ENCODE results near the gene GZF1. TPM values are rescaled to one million over a fixed set of nuclear protein-coding genes. Genes with fewer than 3 reads are reported as not detected.

Gene GZF1
- total and polyA plus RNA-seq, 9 donors = 8.5 to 31.4 (median 16.8) TPM

DNA sequence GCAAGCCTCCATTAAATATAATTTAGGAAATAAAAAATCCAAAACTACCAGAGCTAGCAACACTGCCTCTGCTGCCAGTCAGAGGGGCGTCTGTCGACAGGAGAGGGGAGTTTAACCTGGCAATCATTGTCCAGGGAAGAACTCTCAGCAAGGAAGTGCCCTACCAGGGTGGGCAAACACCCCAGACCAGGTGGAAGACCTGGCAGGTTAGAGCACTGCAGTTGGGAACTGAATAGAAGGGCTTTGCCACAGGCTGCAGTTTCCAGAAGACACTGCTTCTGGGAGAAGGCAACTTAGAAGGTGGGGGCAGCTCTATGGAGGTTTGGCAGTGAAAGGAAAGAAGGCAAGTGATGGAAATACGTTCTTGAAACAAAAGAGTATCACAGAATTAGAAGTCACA is 47.8 kb downstream of the GZF1 start:
- H3K27me3 ChIP-seq = no peaks in the 10 kb centered on the region
- H3K4me3 ChIP-seq = no peak overlapping the region
- no peaks in the 10 kb centered on the region for H3K9me3 ChIP-seq
- no peak for DNase-seq
- no peaks in the 10 kb centered on the region for H3K36me3 ChIP-seq
- intact Hi-C loops (cut with DNase I) = loop anchor here in 2 of 4 donors (5.0 to 10.0 kb wide), 2 partner anchors 47 to 55 kb away; partner anchors contain the start of genes GZF1 (in 1 of the 2) and NXT1 (in 1 of the 2)
- WGBS, 3 donors = 54 to 72% (median 69%) methylated on average over 3 of the region's 3 CpGs
- TF ChIP-seq EP300 (IDR thresholded peaks at IDR 0.05) (no peak), POLR2A (IDR thresholded peaks at IDR 0.05) (no peak)
- TF ChIP-seq, protein P1, sequence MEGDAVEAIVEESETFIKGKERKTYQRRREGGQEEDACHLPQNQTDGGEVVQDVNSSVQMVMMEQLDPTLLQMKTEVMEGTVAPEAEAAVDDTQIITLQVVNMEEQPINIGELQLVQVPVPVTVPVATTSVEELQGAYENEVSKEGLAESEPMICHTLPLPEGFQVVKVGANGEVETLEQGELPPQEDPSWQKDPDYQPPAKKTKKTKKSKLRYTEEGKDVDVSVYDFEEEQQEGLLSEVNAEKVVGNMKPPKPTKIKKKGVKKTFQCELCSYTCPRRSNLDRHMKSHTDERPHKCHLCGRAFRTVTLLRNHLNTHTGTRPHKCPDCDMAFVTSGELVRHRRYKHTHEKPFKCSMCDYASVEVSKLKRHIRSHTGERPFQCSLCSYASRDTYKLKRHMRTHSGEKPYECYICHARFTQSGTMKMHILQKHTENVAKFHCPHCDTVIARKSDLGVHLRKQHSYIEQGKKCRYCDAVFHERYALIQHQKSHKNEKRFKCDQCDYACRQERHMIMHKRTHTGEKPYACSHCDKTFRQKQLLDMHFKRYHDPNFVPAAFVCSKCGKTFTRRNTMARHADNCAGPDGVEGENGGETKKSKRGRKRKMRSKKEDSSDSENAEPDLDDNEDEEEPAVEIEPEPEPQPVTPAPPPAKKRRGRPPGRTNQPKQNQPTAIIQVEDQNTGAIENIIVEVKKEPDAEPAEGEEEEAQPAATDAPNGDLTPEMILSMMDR (IDR thresholded peaks at IDR 0.05) = no peak
- H3K4me1 ChIP-seq (ENCODE audit: insufficient read depth) = peaks cover 10% of the 10 kb centered on the region
- H3K27ac ChIP-seq = peak overlapping the region in 1 of 2 donors; percentile 45

DNA sequence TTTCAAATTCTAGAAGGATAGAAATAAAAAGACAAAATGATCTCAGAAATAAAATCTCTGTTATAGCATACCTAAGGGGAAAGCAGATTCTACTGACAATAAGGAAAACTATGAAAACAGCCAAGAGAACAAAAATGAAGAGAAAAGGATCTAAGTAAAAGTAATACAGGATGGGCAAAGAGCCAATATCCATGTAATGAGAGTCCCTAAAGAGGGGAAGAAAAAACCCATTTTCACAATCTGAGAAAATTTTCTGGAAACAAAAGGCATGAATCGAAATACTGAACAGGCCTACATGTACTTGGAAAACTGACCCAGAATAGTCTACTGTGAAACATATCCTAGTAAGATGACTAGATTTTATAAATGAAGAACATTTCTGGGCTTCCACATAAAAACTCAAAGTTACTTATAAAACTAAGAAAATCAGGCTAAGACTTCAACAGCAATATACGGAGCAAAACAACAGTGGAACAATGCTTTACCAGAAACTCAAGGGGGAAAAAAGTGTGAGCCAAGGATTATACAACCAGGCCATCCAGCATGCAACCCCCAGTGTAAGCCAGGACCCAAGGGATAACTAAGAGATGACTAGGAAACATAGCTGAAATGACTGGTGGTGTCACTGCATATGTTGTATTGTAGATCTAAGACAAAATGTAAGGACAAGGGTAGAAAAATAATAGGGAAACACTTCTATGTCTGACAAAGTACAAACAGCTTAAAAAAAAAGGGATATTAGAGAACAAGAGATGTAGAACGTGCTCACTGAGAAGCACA is 49.1 kb downstream of the GZF1 start:
- Histone ChIP-seq H3K4me3 (no peak overlapping the region), H3K36me3 (no peaks in the 10 kb centered on the region), H3K9me3 (no peaks in the 10 kb centered on the region), H3K27ac (no peak overlapping the region), H3K27me3 (no peaks in the 10 kb centered on the region), H3K4me1 (ENCODE audit: insufficient read depth) (peaks cover 12% of the 10 kb centered on the region)
- intact Hi-C loops (cut with DNase I) = loop anchor here in 1 of 4 donors (10.0 kb wide), 1 partner anchor 56 kb away; the partner anchor contains the start of gene NXT1
- TF ChIP-seq, protein P1 (IDR thresholded peaks at IDR 0.05) = no peak
- TF ChIP-seq EP300 (IDR thresholded peaks at IDR 0.05) = no peak
- no peak for TF ChIP-seq POLR2A (IDR thresholded peaks at IDR 0.05)
- no peak for DNase-seq
- WGBS, 3 donors = 86 to 90% (median 89%) methylated on average over 3 of the region's 3 CpGs

DNA sequence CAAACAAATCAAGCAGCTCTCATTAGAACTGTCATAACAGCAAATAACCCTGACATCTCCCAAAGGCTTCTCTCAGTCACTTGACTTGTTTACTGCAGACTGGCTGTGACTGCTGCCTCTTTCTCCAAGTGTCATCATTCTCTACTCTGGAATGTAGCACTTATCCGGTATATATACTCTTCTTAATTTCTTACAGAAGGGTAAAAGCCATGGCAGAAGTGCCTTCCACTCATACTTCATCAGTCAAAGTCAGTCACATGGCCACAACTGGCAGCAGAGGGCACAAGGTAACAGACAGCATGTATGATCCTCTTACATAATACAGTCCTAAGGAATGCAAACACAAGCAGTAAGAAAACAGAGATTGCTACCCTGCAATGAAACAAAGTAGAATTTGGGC is 50.0 kb downstream of the GZF1 start:
- Histone ChIP-seq H3K9me3 (no peaks in the 10 kb centered on the region), H3K27me3 (no peaks in the 10 kb centered on the region), H3K4me1 (ENCODE audit: insufficient read depth) (peaks cover 12% of the 10 kb centered on the region), H3K4me3 (no peak overlapping the region), H3K36me3 (no peaks in the 10 kb centered on the region), H3K27ac (no peak overlapping the region)
- DNase-seq = no peak
- intact Hi-C loops (cut with DNase I) = loop anchor here in 1 of 4 donors (10.0 kb wide), 1 partner anchor 57 kb away; the partner anchor contains the start of gene NXT1
- 42 to 57% (median 46%) methylated on average over 1 of the region's 1 CpG for WGBS, 3 donors
- TF ChIP-seq EP300 (IDR thresholded peaks at IDR 0.05) (no peak), POLR2A (IDR thresholded peaks at IDR 0.05) (no peak)

DNA sequence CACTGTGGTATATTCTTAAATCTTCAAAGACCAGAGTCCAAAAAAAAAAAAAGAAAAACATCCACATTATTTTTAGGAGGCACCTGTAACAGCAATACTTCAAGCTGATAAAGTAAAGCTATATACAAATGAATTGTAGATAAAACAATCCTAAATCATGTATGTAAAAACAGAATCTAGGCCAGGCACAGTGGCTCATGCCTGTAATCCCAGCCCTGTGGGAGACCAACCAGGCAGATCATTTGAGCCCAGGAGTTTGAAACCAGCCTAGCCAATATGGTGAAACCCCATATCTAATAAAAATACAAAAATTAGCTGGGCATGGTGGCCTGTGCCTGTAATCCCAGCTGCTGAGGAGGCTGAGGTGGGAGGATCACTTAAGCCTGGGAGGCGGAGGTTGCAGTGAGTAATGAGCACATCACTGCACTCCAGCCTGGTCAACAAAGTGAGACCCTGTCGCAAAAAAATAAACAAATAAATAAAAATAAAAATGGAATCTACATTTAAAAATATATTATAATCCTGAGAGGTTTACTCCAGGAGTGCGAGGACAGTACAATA is 52.0 kb downstream of the GZF1 start:
- H3K4me3 ChIP-seq = no peak overlapping the region
- 83 to 96% (median 96%) methylated on average over 3 of the region's 3 CpGs for WGBS, 3 donors
- intact Hi-C loops (cut with DNase I) = loop anchor here in 1 of 4 donors (10.0 kb wide), 1 partner anchor 59 kb away; the partner anchor contains the start of gene NXT1
- DNase-seq = no peak
- no peak overlapping the region for H3K27ac ChIP-seq
- H3K27me3 ChIP-seq = no peaks in the 10 kb centered on the region
- TF ChIP-seq POLR2A (IDR thresholded peaks at IDR 0.05) (no peak), EP300 (IDR thresholded peaks at IDR 0.05) (no peak)
- TF ChIP-seq, protein P1 (IDR thresholded peaks at IDR 0.05) = no peak
- H3K36me3 ChIP-seq = no peaks in the 10 kb centered on the region
- peaks cover 11% of the 10 kb centered on the region for H3K4me1 ChIP-seq (ENCODE audit: insufficient read depth)
- no peaks in the 10 kb centered on the region for H3K9me3 ChIP-seq

Measured in ovary (tissue), 9 donors.